ENCODE measurements around the gene MTERF4. TPM values are rescaled to one million over a fixed set of nuclear protein-coding genes. Genes with fewer than 3 reads are reported as not detected.

Gene MTERF4
- total RNA-seq, 1 donor from 2014 or later, result 24.2 TPM

DNA sequence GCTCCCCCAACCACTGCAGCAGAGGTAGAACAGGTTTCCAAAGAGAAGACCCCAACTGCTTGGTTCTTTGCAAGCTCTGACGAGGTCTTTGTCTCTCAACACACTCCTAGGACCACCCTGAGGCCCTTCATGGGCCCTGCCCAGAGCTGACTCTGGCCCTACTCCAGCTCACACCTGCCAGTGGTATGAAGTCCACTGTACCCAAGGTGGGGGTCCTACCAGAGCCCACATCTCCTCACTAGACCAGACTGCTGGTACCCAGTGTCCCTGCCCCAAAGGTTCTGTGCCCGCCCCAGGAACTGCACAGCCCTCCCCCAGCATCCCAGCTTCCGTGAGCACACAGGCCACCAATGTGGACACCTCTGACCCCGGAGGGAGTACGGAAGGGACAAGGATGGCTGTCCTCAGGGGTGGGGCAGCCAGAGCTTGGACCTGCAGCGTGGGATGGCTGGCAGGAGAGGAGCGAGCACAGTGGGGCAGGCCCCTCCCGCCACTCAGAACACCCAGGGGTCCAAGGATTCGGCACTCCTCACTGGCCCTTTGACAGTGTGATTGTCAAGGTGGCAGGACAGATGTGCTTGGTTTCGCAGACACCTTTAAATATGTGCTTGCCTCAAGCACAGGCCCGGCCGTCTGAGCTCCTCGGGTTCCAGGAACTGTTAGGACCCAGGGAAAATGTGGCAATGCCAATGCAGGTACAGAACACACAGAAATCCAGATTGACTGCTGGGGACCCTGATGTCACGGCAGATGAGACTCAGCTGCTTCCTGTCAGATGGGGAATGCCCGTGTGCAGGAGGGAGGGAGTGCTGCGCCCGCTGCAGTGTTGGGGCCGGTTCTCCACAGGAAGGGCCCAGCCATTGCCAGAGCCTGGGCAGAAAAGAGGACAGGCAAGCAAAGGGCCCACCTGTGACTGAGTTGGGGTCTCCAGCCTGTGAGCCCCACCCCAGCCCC is 51.2 kb downstream of the MTERF4 start:
- DNase-seq (ENCODE audit: low read depth), result no peak

DNA sequence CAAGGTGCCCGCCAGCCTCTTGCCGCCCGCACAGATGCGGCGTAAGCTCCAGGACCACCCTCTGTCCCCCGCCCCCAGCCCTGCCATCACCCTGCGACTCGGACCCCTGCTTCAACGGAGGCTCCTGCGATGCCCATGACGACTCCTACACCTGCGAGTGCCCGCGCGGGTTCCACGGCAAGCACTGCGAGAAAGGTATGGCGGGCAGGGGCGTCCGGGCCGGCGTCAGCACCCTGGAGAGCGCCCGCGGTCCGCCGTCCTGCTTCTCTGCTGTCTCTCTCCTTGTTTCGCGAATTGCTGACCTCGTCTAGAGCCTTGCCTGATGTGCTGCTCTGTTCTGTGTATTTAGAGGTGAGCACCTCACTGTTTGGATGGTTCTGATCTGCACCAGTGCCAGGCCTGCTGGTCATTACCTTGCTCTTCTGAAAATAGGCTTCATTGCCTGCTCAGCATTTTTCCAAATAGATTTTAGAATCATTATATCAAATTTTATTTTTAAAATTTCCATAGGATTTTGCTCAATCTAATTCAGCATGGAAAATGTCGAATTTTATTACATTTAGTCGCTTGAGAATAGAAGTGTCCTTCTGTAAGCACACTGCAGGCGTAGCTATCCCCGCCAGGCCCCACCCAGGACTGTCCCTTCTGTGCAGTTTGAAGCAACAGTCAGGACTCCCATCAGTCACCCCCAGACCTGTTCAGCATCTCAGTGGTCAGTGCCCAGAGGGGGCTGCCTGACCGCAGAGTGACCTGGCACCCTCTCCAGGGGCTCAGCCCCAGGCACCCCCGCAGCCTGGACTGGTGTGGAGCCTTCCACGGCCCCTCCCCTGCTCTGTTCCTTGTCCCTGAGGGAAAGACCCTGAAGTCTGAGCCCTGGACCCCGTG is 52.1 kb downstream of the MTERF4 start:
- no peak for DNase-seq (ENCODE audit: low read depth)

DNA sequence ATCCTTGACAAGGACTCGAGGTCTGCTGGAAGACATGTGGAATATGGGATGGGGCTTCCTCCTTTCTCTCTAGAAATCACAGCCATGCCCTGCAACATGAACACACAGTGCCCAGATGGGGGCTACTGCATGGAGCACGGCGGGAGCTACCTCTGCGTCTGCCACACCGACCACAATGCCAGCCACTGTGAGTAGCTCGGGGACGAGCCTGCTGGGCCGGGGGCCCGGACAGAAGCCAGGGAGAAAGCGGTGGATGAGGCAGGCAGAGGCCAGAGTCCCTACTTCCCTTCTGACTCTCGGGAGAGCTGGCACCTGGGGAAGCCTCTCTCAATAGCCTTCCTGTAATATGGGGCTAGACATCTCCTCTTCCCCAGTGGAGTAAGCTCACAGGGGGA is 53.1 kb downstream of the MTERF4 start:
- DNase-seq (ENCODE audit: low read depth), result no peak

DNA sequence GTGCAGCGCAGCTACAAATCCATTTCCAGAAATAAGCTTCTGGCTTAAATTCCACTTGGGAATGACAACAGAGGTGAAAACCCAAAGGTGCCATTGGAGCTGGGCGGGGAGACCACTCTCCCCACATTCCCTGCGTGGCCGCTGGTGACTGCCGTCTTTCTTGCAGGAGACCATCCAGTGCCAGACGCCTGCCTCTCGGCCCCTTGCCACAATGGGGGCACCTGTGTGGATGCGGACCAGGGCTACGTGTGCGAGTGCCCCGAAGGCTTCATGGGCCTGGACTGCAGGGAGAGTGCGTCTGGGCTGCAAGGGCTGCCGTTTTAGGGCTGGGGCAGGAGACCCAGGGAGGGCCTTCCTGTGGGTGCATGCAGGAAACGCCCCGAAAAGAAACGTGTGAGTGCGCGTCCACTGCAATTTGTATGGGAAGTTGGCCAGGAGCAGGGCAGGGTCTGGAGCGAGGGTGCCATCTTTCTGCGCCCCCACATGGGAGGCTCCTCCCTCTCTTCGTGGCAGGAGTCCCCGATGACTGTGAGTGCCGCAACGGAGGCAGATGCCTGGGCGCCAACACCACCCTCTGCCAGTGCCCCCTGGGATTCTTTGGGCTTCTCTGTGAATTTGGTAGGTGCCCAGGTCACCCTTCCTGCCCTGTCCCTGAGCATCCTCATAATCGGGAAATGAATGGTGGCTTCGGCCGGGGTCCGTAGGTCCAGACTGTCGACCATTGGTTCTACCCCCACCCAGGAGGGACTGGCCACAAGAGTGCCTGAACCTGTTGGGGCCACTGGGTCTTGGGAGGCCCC is 53.7 kb downstream of the MTERF4 start:
- DNase-seq (ENCODE audit: low read depth), result no peak

DNA sequence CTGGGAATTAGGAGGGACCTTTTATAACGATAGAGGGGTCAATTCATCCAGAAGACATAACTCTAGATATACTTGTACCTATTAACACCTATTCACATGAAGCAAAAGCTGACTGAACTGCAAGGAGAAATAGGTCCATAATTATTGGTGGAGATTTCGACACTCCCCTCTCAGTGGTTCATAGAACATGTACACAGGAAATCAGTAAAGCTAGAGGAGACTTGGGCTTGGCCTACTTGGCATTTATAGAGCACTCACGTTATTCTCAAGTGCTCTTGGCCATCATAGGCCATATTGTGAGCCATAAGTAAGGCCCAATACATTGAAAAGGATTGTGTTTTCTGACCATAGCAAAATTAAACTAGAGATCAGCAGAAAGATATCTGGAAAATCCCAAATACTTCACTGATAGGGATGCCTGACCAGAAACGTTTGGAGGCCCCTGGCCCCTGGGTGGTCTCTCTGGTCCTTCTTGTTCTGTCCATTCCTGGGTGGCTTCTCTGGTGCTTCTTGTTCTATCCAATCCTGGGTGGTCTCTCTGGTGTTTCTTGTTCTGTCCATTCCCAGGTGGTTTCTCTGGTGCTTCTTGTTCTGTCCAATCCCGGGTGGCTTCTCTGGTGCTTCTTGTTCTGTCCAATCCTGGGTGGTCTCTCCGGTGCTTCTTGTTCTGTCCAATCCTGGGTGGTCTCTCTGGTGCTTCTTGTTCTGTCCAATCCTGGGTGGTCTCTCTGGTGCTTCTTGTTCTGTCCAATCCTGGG is 54.7 kb downstream of the MTERF4 start:
- DNase-seq (ENCODE audit: low read depth), result no peak

Other genes starting within 250 kb of the MTERF4 start
- gene AGXT, start 233.5 kb downstream of the MTERF4 start, total RNA-seq, result not detected in 2 replicates
- not detected in 2 replicates for gene MAB21L4, start 206.1 kb downstream of the MTERF4 start, total RNA-seq
- 0.05 TPM in 1 of 2 replicates, not detected in the other for gene CROCC2, start 196.0 kb downstream of the MTERF4 start, total RNA-seq
- 12.5 and 18.5 TPM in 2 replicates for gene SNED1, start 103.7 kb downstream of the MTERF4 start, total RNA-seq
- gene PASK, start 47.2 kb upstream of the MTERF4 start, total RNA-seq, result 0.45 and 1.9 TPM in 2 replicates
- gene PPP1R7, start 48.2 kb upstream of the MTERF4 start, total RNA-seq, result 86.1 and 94.3 TPM in 2 replicates
- 0.45 TPM in 1 of 2 replicates, not detected in the other for gene ANO7, start 86.4 kb upstream of the MTERF4 start, total RNA-seq
- 541 and 661 TPM in 2 replicates for gene HDLBP, start 213.4 kb upstream of the MTERF4 start, total RNA-seq
- gene SEPTIN2, start 213.6 kb upstream of the MTERF4 start, total RNA-seq, result 282 and 292 TPM in 2 replicates